ENCODE data around the gene LBP.

DNA sequence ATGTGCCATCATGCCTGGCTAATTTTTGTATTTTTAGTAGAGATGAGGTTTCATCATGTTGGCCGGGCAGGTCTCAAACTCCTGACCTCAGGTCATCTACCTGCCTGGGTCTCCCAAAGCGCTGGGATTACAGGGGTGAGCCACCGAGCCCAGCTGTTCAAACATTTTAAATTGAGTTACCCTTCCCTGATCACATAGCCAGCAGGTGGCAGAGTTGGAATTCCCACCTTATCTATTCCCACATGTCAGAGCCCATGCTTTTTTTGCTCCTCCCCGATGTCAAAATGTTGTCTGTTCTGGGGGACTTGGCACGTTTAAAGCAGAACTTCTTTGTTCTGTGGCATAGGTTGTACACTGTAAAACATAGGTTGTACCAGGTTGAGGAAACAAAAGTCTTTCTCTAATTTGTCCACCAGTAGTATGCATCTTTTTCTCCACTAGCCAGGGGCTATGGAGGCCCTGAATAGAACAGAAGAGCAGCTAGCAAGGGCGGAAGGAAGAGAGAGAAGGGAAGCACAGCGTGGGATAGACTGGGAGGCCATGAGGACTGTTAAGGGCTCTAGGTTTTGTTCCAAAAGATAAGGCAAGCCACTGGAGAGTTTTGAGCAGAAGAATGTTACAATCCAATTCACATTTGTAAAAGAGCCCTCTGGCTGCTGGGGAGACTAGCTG, 7.3 kb upstream of the LBP start:
- TF ChIP-seq ZNF449 (tag by site-specific recombination; IDR thresholded peaks at IDR 0.05) (no peak), ZNF830 (tag by site-specific recombination; IDR thresholded peaks at IDR 0.05; ENCODE audit: low read depth) (no peak), PRDM4 (tag by site-specific recombination; IDR thresholded peaks at IDR 0.05) (no peak), ZNF558 (tag by site-specific recombination; IDR thresholded peaks at IDR 0.05) (no peak), ZNF121 (tag by site-specific recombination; IDR thresholded peaks at IDR 0.05) (no peak), REST (tag by site-specific recombination; IDR thresholded peaks at IDR 0.05) (no peak), ZNF707 (tag by site-specific recombination; IDR thresholded peaks at IDR 0.05) (no peak), ZNF747 (tag by site-specific recombination; IDR thresholded peaks at IDR 0.05) (no peak), BCL11A (tag by site-specific recombination; IDR thresholded peaks at IDR 0.05; ENCODE audit: low read depth) (no peak)
- TF ChIP-seq, protein P1, sequence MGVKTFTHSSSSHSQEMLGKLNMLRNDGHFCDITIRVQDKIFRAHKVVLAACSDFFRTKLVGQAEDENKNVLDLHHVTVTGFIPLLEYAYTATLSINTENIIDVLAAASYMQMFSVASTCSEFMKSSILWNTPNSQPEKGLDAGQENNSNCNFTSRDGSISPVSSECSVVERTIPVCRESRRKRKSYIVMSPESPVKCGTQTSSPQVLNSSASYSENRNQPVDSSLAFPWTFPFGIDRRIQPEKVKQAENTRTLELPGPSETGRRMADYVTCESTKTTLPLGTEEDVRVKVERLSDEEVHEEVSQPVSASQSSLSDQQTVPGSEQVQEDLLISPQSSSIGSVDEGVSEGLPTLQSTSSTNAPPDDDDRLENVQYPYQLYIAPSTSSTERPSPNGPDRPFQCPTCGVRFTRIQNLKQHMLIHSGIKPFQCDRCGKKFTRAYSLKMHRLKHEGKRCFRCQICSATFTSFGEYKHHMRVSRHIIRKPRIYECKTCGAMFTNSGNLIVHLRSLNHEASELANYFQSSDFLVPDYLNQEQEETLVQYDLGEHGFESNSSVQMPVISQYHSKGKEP (tag by site-specific recombination; IDR thresholded peaks at IDR 0.05): no peak
- TF ChIP-seq, protein P2, sequence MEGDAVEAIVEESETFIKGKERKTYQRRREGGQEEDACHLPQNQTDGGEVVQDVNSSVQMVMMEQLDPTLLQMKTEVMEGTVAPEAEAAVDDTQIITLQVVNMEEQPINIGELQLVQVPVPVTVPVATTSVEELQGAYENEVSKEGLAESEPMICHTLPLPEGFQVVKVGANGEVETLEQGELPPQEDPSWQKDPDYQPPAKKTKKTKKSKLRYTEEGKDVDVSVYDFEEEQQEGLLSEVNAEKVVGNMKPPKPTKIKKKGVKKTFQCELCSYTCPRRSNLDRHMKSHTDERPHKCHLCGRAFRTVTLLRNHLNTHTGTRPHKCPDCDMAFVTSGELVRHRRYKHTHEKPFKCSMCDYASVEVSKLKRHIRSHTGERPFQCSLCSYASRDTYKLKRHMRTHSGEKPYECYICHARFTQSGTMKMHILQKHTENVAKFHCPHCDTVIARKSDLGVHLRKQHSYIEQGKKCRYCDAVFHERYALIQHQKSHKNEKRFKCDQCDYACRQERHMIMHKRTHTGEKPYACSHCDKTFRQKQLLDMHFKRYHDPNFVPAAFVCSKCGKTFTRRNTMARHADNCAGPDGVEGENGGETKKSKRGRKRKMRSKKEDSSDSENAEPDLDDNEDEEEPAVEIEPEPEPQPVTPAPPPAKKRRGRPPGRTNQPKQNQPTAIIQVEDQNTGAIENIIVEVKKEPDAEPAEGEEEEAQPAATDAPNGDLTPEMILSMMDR (tag by site-specific recombination; IDR thresholded peaks at IDR 0.05): no peak
- TF ChIP-seq, protein P3, sequence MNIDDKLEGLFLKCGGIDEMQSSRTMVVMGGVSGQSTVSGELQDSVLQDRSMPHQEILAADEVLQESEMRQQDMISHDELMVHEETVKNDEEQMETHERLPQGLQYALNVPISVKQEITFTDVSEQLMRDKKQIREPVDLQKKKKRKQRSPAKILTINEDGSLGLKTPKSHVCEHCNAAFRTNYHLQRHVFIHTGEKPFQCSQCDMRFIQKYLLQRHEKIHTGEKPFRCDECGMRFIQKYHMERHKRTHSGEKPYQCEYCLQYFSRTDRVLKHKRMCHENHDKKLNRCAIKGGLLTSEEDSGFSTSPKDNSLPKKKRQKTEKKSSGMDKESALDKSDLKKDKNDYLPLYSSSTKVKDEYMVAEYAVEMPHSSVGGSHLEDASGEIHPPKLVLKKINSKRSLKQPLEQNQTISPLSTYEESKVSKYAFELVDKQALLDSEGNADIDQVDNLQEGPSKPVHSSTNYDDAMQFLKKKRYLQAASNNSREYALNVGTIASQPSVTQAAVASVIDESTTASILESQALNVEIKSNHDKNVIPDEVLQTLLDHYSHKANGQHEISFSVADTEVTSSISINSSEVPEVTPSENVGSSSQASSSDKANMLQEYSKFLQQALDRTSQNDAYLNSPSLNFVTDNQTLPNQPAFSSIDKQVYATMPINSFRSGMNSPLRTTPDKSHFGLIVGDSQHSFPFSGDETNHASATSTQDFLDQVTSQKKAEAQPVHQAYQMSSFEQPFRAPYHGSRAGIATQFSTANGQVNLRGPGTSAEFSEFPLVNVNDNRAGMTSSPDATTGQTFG (tag by site-specific recombination; IDR thresholded peaks at IDR 0.05; ENCODE audit: borderline replicate concordance): no peak
- TF ChIP-seq, protein P4, sequence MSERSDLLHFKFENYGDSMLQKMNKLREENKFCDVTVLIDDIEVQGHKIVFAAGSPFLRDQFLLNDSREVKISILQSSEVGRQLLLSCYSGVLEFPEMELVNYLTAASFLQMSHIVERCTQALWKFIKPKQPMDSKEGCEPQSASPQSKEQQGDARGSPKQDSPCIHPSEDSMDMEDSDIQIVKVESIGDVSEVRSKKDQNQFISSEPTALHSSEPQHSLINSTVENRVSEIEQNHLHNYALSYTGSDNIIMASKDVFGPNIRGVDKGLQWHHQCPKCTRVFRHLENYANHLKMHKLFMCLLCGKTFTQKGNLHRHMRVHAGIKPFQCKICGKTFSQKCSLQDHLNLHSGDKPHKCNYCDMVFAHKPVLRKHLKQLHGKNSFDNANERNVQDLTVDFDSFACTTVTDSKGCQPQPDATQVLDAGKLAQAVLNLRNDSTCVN (tag by site-specific recombination; optimal IDR thresholded peaks at IDR 0.05): no peak
